GM19023 (cell line): ENCODE data around the gene DNAH7.

Experiments used
- ATAC-seq: cut with Tn5 transposase; IDR thresholded peaks from one replicate; pipeline ENCODE4 v1.9.1; 2021; ENCODE audit warnings: mild to moderate bottlenecking, moderate library complexity; ENCODE audit not compliant: unreplicated experiment

Gene DNAH7

DNA sequence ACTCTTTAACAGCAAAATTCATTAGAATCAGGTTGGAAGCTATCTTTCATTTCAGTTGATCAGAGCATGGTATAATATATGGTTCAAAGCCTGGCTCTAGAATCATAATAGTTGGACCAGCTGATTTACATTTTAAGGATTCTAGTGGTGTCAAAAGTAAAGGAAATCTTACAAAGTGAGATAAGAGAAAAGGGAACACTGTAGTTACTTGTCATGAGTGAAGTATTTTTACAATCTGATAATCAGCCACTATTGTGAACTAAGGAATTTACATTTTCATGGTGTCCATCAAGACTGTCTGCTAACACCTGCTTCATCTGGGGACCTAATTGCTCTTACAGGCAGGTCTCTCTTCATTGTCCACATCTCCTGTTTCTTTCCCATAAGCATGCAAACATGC is 250.5 kb downstream of the DNAH7 start:
- ATAC-seq: no peak

DNA sequence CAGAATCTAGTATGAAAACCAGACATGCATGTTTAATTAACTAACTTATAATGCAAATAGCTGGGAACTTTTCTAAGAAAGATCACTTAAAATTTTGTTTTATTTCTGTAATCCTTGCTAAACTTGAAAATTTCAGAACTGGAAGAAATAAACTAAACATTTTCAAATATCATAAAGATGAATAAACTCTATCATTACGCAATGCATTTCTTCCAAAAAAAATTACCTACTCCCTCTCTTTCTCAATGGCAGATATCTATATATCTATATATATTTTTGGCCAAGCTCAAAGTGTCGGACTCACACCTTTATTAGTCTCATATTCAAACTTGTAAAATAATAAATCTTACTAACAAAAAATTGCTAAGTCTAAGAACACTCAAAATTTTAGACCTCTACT is 253.6 kb downstream of the DNAH7 start:
- ATAC-seq: no peak

DNA sequence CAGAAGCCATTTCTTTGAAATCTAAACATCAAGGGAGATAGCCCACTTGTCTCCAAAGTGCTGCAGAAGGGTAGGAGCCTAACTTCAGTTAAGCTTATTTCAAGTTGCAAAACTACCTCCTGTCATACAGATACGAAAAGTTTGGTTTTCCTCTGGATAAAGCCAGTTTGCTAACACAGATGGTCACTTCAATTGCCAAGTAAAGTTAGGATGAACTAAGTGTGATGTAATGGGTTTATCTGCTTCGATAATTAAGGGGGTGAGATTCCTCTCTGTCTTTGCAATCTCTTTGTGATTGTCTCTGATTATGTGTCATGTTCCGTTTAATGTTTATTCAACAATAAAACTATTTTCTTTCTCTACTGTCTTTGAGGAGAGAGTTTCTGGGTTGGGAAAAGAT is 255.2 kb downstream of the DNAH7 start:
- ATAC-seq: no peak

DNA sequence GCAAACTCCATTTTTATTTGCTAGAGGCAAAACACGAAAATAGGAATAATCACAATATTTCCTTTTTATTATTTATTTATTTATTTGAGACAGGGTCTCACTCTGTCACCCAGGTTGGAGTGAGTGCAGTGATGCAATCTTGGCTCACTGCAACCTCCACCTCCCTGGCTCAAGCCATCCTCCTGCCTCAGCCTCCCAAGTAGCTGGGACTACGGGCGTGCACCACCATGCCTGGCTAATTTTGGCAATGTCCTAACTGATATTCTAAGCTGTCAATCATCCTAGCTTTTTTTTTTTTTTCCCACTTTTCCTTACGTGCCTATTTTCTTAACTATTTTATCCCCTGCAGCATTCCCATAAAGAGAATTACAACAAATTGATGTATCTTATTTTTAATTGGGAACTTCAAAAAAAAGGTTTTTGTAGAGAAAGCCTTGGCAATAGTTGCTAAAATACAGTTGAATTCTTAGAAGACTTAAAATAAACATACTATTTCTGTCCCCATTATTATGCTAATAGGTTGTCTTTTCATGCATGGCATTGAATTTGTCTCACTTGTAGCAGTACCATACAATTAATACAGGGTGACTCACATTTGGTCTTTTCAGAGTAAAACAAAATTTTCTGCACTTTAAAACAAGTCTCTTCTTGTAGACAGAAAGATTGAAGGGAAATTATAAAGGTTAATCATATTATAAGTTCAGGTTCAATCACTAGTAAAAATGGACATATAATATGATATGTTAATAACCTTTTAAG is 258.1 kb downstream of the DNAH7 start:
- ATAC-seq: no peak

DNA sequence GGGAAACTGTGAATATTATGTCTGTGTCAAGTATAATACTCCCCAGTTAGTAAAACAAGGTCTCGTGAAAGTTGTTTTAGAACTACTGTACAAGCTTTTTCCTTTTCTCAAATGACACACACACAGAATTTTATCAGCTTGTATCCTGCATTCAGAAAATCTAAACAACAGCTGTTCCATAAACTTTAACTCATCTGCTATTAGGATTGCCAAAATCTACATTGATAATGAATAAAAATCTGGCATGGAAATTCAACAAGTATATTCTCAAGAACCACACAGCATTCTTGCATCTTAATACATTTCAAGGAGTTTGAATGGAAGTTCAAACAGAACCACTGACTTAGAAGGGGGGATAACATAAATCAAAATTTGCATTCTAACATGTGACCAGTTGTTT is 260.4 kb downstream of the DNAH7 start:
- ATAC-seq: no peak

DNA sequence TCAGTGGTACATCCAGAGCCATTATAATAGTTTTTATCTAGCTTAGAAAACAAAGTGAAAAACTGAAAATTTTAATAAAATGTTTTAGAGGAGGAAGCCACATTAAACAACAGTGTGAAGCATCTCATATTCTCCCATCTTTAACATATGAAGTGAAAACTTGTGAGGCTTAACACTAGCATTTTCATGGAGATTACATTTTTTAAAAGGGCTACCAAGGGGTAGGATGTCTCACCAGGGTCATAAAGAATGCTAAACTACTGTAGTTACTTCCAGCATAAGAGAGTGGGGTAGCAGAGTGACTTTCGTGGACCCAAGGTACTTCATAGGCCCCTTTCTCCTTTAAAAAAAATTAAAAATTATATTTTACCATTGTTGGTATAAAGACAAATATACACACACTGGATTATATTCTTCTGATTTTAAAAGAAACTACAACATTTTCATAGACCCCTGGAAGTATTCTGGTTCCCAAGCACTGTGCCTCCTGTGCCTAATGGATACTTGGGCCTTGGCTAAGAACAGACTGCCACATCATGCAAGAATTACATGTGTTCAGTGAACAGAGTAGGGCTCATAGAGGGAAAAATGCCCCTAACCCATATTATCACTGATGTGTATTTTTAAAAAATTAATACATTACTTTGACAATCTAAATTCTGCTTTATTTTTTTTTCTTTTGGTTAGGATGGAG is 263.2 kb downstream of the DNAH7 start:
- ATAC-seq: no peak

DNA sequence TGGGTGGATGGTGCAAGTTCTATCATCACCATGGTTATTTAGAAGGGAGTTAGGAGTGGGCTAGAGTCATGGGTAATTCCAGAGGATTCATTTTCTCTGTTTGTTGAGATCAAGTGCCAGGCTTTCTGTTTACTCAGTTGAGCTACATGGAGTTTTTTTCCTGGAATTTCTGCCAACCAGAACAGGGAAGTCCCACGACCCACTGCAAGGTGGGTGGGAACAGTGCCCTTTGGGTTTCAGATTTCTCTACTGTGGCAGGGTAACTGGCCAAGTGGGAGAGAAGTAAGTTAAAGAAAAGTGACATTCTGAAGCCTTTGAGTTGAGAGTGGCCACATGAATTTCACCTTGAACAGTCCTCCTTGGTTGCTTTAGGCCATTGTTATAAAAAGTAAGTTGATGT is 272.8 kb downstream of the DNAH7 start:
- no peak for ATAC-seq

DNA sequence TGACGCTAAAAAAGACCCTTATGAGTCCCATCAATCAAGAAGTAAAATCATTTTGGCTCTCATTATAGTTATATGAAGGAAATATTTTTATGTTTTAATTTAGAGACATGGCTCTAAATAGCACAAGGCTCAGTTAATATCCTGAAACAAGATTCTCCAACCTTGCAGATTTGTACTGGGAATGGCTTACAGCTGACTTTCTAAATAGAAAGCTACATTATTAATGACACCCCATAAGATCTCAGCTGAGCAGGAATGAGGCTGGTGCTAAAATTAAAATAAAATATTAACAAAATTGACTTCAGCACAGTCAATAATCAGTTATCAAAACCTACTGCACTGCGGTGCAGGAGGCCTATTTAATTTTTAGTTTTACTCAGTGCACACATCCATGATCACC is 274.8 kb downstream of the DNAH7 start:
- ATAC-seq: no peak

DNA sequence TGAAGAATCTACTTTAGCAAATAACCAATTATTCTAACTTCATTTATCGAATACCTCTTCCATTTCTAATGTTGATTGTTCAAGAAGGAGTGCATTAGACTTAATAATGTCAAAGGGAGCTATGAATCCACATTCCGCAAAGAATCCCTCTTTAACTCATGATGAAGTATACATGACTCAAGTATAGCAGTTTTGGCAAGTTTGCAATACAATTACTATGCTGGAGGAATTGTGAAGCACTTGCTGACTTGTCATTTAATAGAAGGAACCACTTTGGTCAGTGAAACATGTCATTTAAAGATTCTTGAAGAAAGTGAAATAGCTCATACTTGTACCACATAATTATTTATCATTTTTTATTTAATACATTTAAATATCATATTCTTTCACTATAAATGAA is 286.5 kb downstream of the DNAH7 start:
- no peak for ATAC-seq

DNA sequence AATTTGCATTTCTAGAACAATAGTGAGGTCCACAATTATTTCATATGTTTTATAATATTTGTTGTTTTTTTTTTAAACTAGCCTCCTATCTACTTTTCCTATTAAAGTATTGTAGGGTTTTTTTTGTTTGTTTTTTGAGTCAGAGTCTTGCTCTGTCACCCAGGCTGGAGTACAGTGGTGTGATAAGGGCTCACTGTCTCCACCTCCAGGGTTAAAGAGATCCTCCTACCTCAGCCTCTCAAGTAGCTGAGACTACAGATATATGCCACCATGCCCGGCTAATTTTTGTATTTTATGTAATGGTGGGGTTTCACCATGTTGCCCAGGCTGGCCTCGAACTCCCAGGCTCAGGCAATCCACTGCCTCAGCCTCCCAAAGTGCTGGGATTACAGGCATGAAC is 289.1 kb downstream of the DNAH7 start:
- no peak for ATAC-seq

DNA sequence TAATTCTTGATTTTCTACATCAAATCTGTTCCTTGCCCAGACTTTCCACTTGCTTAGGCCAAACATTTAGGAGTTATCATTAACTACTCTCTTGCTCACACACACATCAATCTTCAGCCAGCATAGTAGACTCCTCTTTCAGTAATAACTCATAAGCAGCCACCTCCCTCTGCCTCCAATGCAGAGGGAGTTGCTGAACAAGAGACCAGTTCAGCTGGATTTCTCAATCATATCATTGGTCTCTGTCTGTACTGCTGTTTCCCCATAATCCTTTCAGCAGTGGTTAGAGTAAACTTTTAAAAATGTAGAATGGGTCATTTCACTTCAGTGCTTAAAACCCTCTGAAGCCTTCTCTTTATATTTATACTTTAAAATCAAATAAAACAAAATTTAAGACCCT is 298.7 kb downstream of the DNAH7 start:
- no peak for ATAC-seq

DNA sequence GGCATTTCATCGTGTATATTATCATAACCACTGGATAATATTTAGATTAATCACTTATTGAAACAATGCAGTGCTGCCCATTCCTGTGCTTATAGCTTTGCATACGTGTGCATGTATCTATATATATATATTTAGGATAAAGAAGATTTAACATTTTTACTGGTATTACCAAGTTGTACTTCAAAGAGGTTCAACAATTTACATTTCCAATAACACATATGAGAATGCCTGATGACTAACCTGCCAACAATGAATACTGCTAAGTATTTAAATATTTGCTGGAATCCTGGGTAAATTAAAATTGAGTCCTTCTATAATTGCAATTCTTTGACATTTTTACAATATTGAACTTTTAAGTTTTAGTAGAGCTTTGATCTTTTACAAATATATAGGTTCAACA is 300.2 kb downstream of the DNAH7 start:
- no peak for ATAC-seq

DNA sequence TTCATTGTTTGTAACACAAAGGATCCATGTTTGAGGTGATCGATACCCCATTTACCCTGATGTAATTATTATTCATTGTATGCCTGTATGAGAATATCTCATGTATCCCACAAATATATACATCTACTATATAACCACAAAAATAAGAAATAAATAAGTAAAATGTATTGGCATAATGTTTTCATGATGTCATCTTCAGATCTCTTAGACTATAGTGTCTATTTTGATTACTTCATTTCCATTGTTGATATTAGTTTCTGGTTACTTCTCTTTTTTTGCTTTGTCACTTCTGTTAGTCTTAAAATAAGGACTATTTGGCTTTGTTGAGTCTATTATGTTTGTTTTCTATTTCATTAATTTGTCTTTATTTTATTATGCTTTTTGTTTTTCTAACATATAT is 301.9 kb downstream of the DNAH7 start:
- no peak for ATAC-seq

DNA sequence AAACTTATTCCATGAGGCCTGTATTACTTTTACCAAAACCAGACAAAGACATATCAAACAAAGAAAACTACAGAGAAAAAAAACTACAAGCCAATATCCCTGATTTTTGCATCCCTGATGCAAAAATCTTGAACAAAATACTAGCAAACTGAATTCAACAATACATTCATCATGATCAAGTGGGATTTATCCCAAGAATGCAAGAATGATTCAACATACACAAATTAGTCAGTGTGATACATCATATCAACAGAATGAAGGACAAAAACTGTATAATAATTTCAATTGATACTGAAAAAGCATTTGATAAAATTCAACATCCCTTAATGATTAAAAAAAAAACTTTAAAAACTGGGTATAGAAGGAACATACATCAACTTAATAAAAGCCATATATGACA is 304.8 kb downstream of the DNAH7 start:
- ATAC-seq: no peak

DNA sequence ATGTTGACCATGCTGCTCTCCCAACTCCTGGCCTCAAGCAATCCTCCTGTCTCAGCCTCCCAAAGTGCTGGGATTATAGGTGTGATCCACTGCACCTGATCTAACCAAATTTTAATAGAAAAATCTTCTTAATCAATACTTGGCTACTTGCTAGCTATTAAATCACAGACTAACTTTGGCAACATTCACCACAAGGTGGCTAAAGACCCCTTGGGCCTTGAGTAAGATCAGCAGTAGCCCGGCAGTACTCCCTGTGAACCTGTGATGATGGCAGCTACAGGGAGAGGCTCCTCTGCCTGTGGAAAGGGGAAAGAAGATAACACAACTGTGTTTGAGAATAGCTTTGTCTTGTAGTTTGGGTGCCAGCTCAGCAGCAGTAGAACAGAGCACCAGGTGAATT is 308.8 kb downstream of the DNAH7 start:
- no peak for ATAC-seq

DNA sequence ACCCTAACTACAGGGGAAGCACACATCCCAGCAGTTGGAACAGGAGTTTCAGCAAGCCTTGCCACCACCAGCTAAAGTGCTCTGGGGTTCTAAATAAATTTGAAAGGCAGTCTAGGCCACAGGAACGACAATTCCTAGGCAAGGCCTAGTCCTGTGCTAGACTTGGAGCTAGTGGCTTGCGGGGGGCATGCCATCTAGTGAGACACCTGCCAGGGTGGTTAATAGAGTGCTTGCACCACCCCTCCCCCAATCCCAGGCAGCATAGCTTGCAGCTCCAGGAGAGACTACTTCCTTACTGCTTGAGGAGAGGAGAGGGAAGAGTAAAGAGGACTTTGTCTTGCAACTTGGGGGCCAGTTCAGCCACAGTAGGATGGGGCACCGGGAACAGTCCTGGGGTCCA is 309.8 kb downstream of the DNAH7 start:
- no peak for ATAC-seq

DNA sequence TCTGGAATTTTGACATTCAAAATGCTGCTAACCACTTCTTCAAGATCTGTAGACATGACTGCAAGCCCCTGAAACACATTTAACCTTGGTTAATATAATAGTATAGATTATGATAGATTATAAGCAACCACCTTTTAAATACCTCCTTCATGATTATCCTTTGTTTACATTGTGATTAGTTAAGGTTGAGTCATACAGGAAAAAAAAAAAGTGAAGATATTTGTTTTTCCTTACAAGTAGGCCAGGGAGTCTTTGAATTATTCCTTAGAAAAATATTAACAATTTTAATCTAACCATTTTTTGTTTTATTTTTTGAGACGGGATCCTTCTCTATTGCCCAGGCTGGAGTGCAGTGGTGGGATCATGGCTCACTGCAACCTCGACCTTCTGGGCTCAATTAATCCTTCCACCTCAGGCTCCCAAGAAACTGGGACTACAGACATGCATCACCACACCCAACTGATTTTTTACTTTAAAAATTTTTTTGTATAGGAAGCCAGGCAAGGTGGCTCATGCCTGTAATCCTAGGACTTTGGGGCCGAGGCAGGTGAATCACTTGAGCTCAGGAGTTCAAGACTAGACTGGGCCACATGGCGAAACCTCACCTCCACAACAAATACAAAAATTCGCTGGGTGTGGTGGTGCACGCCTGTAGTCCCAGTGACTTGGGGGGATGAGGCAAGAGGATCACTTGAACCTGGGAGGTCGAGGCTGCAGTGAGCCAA is 312.3 kb downstream of the DNAH7 start:
- no peak for ATAC-seq

DNA sequence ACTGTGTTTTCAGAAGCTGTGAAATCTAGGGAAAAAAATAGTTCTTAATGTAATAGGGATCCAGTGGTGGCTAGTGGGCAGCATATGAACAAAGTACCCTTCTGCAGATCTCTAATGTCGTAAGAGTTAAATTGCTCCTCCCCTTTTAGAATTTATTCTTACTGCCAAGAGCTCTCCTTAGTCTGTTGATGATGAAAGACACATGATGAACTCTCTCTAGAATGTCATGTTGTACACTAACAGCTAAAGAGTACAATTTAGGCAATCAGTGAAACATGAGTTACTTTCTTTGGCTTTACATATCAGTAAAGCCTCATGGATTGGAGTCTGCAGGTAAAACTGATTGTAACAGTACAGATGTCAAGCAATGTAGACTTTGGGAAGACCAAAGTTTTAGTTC is 327.4 kb downstream of the DNAH7 start:
- ATAC-seq: no peak

DNA sequence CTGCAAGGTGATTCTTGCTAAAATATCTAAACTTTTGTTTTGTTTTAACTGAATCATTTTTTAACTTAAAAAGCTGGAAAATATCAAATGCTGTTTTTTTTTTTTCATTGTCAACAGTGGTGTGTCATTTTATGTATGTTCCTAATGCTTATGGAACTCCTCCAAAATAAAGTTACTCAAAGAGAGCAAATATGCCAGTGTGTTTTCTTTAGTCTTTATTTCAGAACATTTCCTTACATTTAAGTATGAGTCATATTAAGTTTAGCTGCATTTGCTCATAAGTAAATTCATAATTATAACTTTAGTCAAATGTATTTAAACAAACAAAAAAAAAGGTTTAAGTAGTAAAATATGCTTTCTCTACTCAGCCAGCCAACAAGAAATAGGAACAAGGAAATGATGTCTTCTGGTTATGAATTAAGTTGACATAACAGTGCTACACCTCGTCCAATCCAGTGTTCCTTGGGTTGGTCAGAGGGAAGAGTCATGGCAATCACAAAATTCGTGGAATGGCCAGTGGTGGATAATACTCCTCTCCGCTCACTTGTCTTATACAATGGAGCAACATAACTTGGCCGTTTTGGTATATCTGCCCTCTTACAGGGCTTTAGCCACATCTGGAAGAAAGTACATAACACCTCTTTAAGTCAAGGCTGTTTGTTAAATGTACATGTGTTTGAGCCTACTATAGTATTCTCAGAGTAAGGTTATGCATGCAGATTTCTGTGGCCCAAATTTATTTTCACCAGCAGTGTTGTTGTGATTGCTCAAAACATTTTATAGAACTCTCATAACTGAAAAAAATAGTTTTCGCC is 330.9 kb downstream of the DNAH7 start:
- no peak for ATAC-seq

DNA sequence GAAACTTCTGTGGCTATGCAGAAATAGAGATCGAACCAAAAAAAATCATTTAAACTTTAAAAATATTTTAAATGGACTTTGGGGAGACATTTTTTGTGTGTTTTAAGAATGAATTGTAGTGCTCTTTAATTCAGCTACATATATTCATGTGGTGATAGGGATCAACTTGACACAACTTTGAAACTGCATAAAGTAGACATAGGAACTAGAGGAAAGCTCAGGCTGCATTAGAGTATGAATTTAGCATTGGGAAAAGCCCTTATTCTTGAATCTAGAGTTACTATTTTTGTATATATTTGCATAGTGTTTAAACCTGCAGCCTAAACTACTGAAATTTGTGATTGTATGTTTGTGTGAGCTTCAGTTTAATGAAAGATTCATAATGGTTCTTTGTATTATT is 333.3 kb downstream of the DNAH7 start:
- no peak for ATAC-seq

DNA sequence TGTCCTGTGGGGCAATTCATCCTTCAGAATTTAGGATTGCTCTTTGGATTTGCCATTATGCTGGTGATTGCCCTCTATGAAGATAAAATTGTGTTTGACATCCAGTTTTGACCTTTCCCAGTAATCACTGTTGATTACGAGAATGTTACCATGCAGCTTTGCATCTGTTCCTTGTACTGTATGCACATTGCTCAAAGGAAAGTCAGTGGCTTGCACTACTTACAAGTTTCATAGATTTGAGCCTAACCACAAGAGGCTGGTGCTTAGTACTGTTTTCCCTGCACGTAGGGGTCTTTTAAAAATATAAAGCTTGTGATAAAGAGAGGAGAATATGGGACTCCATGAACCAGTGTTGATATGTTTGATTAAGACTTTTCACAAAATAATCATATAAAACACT is 333.7 kb downstream of the DNAH7 start:
- no peak for ATAC-seq
